GM18499 (cell line): ENCODE data around the gene PAN2.
"Not testable (repeated sequence)": the region's sequence is repeated elsewhere in the genome, so short reads cannot be mapped to it uniquely, and the experiment has no call there.

Experiments
- ATAC-seq: cut with Tn5 transposase; IDR thresholded peaks from one replicate; pipeline ENCODE4 v1.9.1; 2021; ENCODE audit warnings: moderate number of reproducible peaks; ENCODE audit not compliant: insufficient read depth, unreplicated experiment

The PAN2 gene

DNA sequence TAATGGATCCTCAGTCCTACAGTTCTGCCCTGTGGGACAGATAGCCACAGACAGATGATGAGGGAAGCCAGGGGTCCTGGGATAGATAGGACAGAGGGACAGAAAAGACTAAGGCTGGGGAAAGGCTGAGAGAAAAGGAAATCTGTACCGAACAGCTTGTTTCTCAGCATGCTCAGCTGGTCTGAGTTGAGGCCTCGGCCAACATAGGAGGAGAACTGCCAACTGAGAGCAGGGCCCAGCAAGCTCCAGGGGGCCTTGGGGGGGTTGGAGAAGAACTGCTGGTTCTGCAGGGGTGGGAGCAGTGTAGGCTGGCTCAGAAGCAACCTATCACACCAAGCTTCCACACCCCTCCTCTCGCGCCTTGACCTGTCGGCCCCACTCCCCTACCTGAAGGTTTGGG is 15.0 kb upstream of the PAN2 start:
- no peak for ATAC-seq

GRCh38 chr12:56347255-56347654 is 13.5 kb upstream of the PAN2 start:
- ATAC-seq: not testable (repeated sequence)

DNA sequence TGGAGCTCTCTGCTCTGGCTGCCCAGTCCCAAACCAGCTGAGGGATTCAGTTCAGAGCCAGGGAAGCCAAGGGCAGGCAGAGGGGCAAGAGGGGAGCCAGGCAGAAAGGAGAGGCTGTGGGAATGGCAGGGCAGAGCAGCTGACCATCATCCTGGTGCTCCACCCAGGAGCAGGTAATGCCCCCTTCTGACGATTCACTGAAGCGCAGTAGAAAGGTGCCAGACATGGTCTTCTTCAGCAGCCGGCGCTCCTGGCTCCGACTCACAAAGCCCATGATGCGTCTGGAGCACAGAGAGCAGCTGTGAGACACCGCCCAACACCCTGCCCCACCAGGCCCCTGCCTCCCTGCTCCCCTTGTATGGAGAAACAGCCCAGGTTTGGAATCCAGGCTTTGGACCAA is 12.9 kb upstream of the PAN2 start:
- no peak for ATAC-seq

DNA sequence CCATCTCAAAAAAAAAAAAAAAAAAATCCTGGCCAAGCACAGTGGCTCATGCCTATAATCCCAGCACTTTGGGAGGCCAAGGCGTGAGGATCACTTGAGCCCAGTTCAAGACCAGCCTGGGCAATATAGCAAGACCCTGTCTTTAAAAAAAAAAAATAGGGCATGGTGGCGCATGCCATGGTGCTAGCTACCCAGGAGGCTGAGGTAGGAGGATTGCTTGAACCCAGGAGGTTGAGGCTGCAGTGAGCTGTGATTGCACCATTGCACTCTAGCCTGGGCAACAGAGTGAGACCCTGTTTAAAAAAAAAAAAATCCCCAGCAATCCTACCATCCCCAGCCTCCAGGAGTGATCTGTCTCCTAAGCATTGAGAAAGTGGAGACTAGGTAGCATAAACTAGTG is 8.5 kb upstream of the PAN2 start:
- not testable (repeated sequence) for ATAC-seq

DNA sequence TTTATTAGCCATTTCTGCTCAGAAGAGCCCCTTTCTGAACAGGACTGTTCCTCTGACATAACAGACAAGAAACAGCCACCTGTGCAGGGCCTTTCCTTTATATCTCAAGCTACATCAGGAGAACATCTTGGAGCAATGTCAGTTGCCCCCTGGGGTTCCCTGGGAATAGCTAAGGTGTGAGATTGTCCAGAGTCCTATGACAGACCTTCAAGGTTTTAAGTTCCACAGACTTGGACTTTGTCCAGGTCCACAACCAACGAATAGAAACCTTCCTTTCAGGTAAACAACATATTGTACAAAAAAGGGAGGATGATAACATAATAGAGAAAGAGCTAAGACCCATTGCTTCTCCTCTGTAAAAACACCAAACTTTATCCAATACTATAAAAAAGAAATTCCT is 7.8 kb upstream of the PAN2 start:
- ATAC-seq: no peak

- ATAC-seq: no peak
These were observed 5.3 kb upstream of the PAN2 start for GRCh38 chr12:56339158-56339422.

- no peak for ATAC-seq
These were observed 4.7 kb upstream of the PAN2 start, which contains the start of gene IL23A for GRCh38 chr12:56338308-56339157. IL23A (plus strand) TSS chr12:56338884; CDS start chr12:56339045, 161 bp downstream.

DNA sequence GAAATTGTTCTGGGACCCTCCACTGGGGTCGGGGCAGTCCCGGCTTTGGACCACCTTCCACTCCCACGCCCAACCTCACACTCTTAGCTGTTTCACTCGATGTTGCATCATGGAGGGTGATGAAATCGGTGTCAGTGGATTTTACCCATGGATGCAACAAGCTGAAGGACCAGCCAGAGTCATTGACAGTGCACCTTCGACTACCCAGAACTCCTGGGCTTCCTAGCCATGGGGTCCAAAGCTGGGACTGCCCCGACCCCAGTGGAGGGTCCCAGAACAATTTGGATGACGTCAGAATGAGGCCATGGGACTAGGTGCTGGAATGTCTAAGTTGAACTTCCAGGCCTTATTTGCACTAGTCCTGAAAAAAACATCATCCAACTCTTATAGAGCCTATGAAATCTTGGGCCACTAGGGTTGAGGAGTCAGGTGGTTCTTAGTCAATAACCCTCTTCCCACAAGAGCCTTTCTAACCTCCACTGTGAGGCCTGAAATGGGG is 4.0 kb upstream of the PAN2 start:
- ATAC-seq: no peak

GRCh38 chr12:56336361-56337167 is 2.8 kb upstream of the PAN2 start:
- ATAC-seq: no peak

- ATAC-seq: not testable (repeated sequence)
These were observed 1.7 kb upstream of the PAN2 start for GRCh38 chr12:56335527-56335926.

- no peak for ATAC-seq
These were observed 642 bp upstream of the PAN2 start for GRCh38 chr12:56334490-56334793.

- no peak for ATAC-seq
These were observed 562 bp downstream of the PAN2 start for GRCh38 chr12:56333197-56333678.

DNA sequence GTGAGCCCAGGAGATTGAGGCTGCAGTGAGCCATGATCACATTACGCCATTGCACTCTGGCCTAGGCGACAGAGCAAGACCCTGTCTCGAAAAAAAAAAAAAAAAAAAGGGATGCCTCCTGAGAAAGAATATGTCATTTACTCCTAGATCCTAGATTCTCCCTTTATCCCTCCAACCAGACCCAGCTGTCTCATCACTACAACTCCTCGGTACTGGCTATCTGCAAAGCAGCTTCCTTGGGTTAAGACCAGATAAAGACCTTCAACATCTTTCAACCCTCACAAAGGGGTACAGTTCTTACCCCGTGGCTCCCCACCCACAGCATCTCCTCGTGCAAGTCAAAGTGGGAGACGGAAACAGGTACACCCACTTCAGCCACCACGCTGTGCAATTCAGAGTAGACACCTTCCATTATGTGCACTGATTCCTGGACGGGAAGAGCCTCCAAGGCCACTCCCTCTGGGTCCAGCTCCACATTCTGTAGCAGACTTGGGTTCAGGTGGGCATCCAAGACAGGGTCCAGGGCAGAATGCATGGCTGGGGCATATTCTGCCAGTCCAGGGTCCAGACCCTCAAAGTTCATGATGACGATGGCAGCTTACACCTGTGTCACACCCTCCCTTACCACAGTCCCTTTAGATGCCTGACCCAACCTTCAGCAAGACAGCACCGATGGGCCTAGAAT is 1.1 kb downstream of the PAN2 start:
- ATAC-seq: no peak

GRCh38 chr12:56330936-56331490 is 2.8 kb downstream of the PAN2 start:
- no peak for ATAC-seq

GRCh38 chr12:56326533-56326932 is 7.3 kb downstream of the PAN2 start:
- ATAC-seq: no peak

DNA sequence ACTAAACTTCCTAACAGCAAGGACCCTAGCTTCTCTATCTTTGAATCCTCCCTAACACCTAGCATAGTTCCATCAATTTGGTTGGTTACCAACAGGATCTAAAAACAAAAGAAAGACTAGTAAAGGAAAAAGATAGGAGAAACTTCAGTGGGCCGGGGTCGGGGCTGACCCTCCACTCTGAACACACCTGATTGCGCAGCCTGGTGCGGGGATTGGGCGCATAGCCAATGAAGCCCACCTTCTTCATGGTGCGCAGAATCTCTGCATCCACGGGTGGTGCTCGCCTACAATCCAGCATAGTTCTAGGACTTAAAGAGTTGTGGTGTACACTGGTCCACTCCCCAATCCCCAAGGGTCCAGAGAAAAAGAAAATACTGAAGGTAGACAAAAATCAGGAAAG is 7.7 kb downstream of the PAN2 start:
- no peak for ATAC-seq

DNA sequence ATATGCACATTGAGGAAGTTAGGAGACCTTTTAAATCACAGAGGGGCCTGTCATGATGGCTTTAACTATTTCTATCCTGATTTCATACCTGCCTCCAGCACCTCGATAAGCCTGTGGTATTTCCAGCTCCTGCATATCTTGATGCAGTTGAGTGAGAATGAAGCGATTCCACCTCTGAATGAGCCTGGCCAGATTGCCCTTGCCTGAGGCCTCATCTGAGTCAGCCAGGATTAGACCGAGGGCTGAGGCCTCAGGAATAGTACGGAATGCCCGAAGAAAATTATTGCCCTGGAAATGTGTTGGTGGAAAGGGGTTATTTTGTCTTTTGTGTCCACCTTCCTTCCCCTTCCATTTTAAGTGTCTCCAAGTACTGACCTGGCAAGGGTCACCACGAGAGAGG is 9.6 kb downstream of the PAN2 start:
- ATAC-seq: no peak

GRCh38 chr12:56321610-56322009 is 12.2 kb downstream of the PAN2 start:
- not testable (repeated sequence) for ATAC-seq

GRCh38 chr12:56321027-56321426 is 12.8 kb downstream of the PAN2 start:
- no peak for ATAC-seq

DNA sequence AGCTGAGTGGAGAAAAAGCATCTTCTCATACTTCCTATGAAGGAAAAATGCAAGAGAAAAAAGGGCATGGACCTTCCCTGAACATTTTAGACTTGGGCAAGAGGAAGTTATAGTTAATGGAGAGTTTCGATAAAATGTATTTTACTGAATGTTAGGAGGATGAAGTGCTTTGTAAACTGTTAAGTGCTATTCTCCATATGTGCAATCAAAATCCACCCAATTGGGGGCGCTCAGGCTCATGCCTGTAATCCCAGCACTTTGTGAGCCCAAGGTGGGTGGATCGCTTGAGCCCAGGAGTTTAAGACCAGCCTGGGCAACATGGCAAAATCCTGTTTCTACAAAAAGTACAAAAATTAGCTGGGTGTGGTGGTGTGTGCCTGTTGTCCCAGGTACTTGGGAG is 16.1 kb downstream of the PAN2 start:
- no peak for ATAC-seq
